ENCODE results near the gene IFI16. TPM values are rescaled to one million over a fixed set of nuclear protein-coding genes. Genes with fewer than 3 reads are reported as not detected.

The IFI16 gene
- total RNA-seq, 6 donors from 2014 or later = 43.8 to 108 (median 66.2) TPM

GRCh38 chr1:158998037-158998780, 11.5 kb upstream of the IFI16 start:
- DNase-seq (no peak), ATAC-seq (ENCODE audit: low FRiP score in 2 of 2) (peak in 1 of 2 donors; percentile 7)
- Histone ChIP-seq H3K27ac (peak overlapping the region in 1 of 4 donors; percentile 82), H3K4me1 (peaks cover 10 to 25% (median 15%) of the 10 kb centered on the region in 4 donors), H3K9me3 (no peaks in the 10 kb centered on the region), H3K36me3 (no peaks in the 10 kb centered on the region), H3K27me3 (no peaks in the 10 kb centered on the region), H3K4me3 (peak overlapping the region in 3 of 4 donors; percentile 32 to 46 (median 46))
- TF ChIP-seq CTCF (IDR thresholded peaks at IDR 0.05) (no peak), POLR2A (IDR thresholded peaks at IDR 0.05) (no peak), EP300 (IDR thresholded peaks at IDR 0.05) (no peak), POLR2AphosphoS5 (IDR thresholded peaks at IDR 0.05) (no peak)
- 41% methylated on average over 6 of the region's 6 CpGs for WGBS, 2 donors

- Histone ChIP-seq H3K4me1 (peaks cover 10 to 25% (median 15%) of the 10 kb centered on the region in 4 donors), H3K9me3 (no peaks in the 10 kb centered on the region), H3K27ac (peak overlapping the region; percentile 79 to 83 (median 82)), H3K27me3 (no peaks in the 10 kb centered on the region), H3K36me3 (no peaks in the 10 kb centered on the region), H3K4me3 (peak overlapping the region in 3 of 4 donors; percentile 32 to 46 (median 46))
- 16 to 29% methylated on average over 13 of the region's 13 CpGs for WGBS, 2 donors
- TF ChIP-seq CTCF (IDR thresholded peaks at IDR 0.05) (peak; percentile 75 to 95 (median 88)), POLR2A (IDR thresholded peaks at IDR 0.05) (no peak), POLR2AphosphoS5 (IDR thresholded peaks at IDR 0.05) (no peak), EP300 (IDR thresholded peaks at IDR 0.05) (no peak)
- ATAC-seq (ENCODE audit: low FRiP score in 2 of 2) = peak; percentile 81 to 83
- DNase-seq = peak; percentile 34 to 90
These were observed 10.9 kb upstream of the IFI16 start for GRCh38 chr1:158998781-158999161.

GRCh38 chr1:158999316-159000069, 10.2 kb upstream of the IFI16 start:
- peak; percentile 90 to 92 for ATAC-seq (ENCODE audit: low FRiP score in 2 of 2)
- H3K4me1 ChIP-seq = peaks cover 10 to 25% (median 15%) of the 10 kb centered on the region in 4 donors
- 16 to 28% methylated on average over 11 of the region's 11 CpGs for WGBS, 2 donors
- H3K4me3 ChIP-seq = peak overlapping the region; percentile 9 to 46 (median 39)
- no peaks in the 10 kb centered on the region for H3K27me3 ChIP-seq
- peak overlapping the region; percentile 82 to 91 (median 83) for H3K27ac ChIP-seq
- no peaks in the 10 kb centered on the region for H3K9me3 ChIP-seq
- no peaks in the 10 kb centered on the region for H3K36me3 ChIP-seq
- TF ChIP-seq CTCF (IDR thresholded peaks at IDR 0.05) (peak in 1 of 6 experiments; percentile 10), POLR2AphosphoS5 (IDR thresholded peaks at IDR 0.05) (peak; percentile 77 to 85), EP300 (IDR thresholded peaks at IDR 0.05) (peak in 2 of 4 donors; percentile 1 to 46), POLR2A (IDR thresholded peaks at IDR 0.05) (peak in 3 of 4 donors; percentile 36 to 63 (median 62))
- peak in 1 of 2 donors; percentile 63 for DNase-seq

DNA sequence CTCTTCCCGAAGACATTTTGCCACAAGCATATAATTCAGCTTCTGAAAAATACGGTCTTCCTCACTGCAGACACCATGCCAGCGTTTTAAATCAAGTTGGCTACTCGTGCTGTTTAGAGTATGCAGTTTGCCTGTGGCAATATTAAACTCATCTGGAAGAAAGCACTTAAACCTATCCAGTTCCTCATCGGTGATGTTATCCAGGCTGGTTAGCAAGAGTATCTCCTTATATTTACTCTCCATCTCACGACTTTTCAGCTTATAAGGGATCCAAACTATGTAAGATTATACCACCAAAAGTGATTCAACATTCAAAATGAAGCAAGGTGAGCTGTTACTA, 9.7 kb upstream of the IFI16 start:
- ATAC-seq (ENCODE audit: low FRiP score in 2 of 2) (peak in 1 of 2 donors; percentile 33), DNase-seq (no peak)
- WGBS, 2 donors = 28 to 32% methylated on average over 6 of the region's 6 CpGs
- Histone ChIP-seq H3K27me3 (no peaks in the 10 kb centered on the region), H3K4me1 (peaks cover 12 to 28% (median 15%) of the 10 kb centered on the region in 4 donors), H3K4me3 (peak overlapping the region; percentile 9 to 46 (median 39)), H3K27ac (peak overlapping the region; percentile 82 to 91 (median 83)), H3K36me3 (no peaks in the 10 kb centered on the region), H3K9me3 (no peaks in the 10 kb centered on the region)
- TF ChIP-seq CTCF (IDR thresholded peaks at IDR 0.05) (no peak), POLR2AphosphoS5 (IDR thresholded peaks at IDR 0.05) (no peak), EP300 (IDR thresholded peaks at IDR 0.05) (no peak), POLR2A (IDR thresholded peaks at IDR 0.05) (no peak)

Measured in upper lobe of left lung (tissue), 6 donors.